ENCODE results near the gene CNTN4.

DNA sequence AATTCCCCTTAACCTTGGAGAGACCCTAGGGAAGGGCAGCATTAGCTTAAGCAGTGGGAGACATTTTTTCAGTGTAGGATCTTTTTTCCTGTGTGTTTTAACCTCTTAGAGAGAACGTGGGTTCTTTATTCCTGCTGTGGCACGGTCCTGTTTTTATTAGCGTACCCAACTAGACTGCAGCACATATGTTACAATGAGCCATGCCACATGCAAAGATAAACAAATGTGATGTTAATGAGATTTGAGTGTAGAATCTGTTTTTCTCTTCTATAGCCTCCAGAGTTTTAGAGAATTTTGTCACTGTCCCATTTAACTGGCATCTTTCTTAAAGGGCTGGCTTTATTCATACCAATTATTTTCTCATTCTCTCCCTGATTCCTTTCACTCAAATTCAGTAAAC is 347.5 kb downstream of the CNTN4 start:
- TF ChIP-seq, protein P1, sequence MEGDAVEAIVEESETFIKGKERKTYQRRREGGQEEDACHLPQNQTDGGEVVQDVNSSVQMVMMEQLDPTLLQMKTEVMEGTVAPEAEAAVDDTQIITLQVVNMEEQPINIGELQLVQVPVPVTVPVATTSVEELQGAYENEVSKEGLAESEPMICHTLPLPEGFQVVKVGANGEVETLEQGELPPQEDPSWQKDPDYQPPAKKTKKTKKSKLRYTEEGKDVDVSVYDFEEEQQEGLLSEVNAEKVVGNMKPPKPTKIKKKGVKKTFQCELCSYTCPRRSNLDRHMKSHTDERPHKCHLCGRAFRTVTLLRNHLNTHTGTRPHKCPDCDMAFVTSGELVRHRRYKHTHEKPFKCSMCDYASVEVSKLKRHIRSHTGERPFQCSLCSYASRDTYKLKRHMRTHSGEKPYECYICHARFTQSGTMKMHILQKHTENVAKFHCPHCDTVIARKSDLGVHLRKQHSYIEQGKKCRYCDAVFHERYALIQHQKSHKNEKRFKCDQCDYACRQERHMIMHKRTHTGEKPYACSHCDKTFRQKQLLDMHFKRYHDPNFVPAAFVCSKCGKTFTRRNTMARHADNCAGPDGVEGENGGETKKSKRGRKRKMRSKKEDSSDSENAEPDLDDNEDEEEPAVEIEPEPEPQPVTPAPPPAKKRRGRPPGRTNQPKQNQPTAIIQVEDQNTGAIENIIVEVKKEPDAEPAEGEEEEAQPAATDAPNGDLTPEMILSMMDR (IDR thresholded peaks at IDR 0.05; ENCODE audit: extremely low read depth in 1 of 2, insufficient read depth in 1 of 2, low read depth in 1 of 2, low read length in 2 of 2), result no peak
- no peak for TF ChIP-seq GATA2 (IDR thresholded peaks at IDR 0.05; ENCODE audit: insufficient read depth, insufficient read length, low read depth, low read length)

Measured in endothelial cell of umbilical vein (primary cell).